Pancreas (tissue), 10 donors: Measurements from ENCODE around the gene CRABP2. TPM values are rescaled to one million over a fixed set of nuclear protein-coding genes. Genes with fewer than 3 reads are reported as not detected.

Experiments used
- ATAC-seq, 4 donors: fragments of 200-7000 bp; cut with Tn5 transposase; one replicate each; pipeline versions ENCODE4 v1.8.0 to v1.9.1; 2020; ENCODE audit warnings: mild to moderate bottlenecking in 4 of 4, moderate library complexity in 4 of 4
- DNase-seq, 6 donors: peaks; one replicate each; pipeline ENCODE4 v3.0.0-alpha.2; 2020
- FAIRE-seq: peaks from 2 replicates; lab custom pipeline; 2012; peaks lifted over from hg19 to GRCh38; lab: Jason Lieb, UNC
- H3K27ac ChIP-seq, 4 donors: fragments of 200-600 bp; sonication (generic); 1 replicate in 3 of 4; 2 replicates in 1 of 4; pipeline versions ENCODE4 v1.5.0 to v1.8.0; 2020
- H3K27me3 ChIP-seq, 4 donors: fragments of 200-600 bp; one replicate each; pipeline ENCODE4 v1.8.0; 2021
- H3K36me3 ChIP-seq, 3 donors: fragments of 200-600 bp; sonication (generic) in 1 of 3; one replicate each; pipeline versions ENCODE4 v1.5.0 to v1.8.0; 2020 to 2021
- H3K4me1 ChIP-seq, 3 donors: fragments of 200-600 bp; one replicate each; pipeline ENCODE4 v1.8.0; 2021
- H3K4me3 ChIP-seq, 4 donors: fragments of 200-600 bp; sonication (generic) in 2 of 4; one replicate each; pipeline versions ENCODE4 v1.5.0 to v1.8.0; 2020 to 2021
- H3K9me3 ChIP-seq, 4 donors: fragments of 200-600 bp; one replicate each; pipeline ENCODE4 v1.8.0; 2021
- WGBS, 2 donors: extraction: QIAGEN DNeasy Blood & Tissue Kit; methylation state at CpG; one replicate each; pipeline ENCODE4 v1.1.7; 2013; 5-methylcytosine and 5-hydroxymethylcytosine counted together
- intact Hi-C, 3 donors: fragments of 100-400 bp; cut with DNase I; formaldehyde crosslinking; loops; one replicate each; pipeline versions ENCODE4 v1.11.1 to v1.14.2; 2022
- polyA plus RNA-seq, 2 donors: library from polyadenylated mRNA; stranded (reverse); fragments of 200-250 nt; gene quantifications; one replicate each; pipeline ENCODE4 v1.2.3, GENCODE V29; 2013
- total RNA-seq, 6 donors: library from RNA; stranded (reverse); fragmentation: NEBNext Ultra II Directional in 4 of 6; extraction: Animal tissue kit (Norgen Biotek cat#: 25700) in 4 of 6; gene quantifications; one replicate each; pipeline versions ENCODE4 v1.2.1 to v1.2.4, GENCODE V29; 2021 to 2023
- TF ChIP-seq, protein P1 (sequence below), 4 donors: fragments of 200-600 bp; sonication (generic) in 3 of 4; IDR thresholded peaks; one replicate each; pipeline versions ENCODE4 v1.5.0 to v1.8.0; 2021; ENCODE audit warnings: antibody characterized with exemption in 4 of 4
- donor health status: healthy with polysubstance abuse.
- donor health status: DM: no; HTN: no; CAD: no; lungs with moderate emphysema.
- donor health status: DM: no; HTN: no; CAD: no.
- donor health status: control.
- donor health status: control.
- donor health status: Bipolar disorder and iron deficiency.
- donor health status: DM: yes; HTN: yes; CAD: no.
- donor health status: DM: no; HTN: no; CAD: no.
- donor health status: DM: no; HTN: no; CAD: no.
- donor health status: DM: yes; HTN: yes; CAD: no.

The CRABP2 gene
- total and polyA plus RNA-seq, 8 donors: 0.38 to 5.0 (median 2.4) TPM

DNA sequence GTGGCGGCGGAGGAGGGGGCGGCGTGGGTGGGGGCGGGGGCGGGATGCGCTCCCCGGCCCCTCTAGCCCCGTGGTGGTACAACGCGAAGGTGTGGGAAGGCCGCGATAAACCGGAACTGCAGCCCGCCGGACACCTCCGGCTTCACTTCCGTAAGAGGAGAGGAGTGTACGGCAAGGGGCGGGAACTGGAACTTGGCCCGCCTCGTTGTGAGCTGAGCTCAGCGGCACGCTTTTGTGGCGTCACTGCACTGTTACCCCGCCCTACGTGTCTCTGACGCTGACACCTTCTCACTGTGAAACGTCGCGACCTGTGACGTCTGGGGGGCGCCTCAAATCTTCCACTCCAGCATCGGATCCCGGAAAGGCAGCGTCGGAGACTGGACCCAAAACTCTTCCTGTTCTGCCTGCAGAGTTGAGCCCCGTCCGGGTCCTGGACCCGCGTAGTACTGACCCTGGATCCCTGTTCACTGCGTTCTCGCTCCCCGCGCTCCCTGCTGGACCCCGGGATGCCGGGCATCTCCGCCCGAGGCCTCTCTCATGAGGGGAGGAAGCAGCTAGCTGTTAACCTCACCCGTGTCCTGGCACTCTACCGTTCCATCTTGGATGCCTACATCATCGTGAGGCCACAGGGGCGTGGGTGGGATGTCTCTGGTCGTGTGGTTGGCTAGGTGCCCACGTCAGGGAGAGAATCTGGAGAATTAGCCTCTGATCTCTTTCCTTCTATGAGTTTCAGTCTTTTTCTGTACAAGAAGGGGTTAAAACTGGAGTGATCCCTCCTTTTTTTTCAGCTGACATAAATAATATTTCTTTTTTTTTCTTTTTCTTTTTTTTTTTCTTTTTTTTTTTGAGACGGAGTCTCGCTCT, 23.4 kb upstream of the CRABP2 start, which contains the start of gene ISG20L2:
ISG20L2 (minus strand) TSS at position 168 of the 864 bp plus-strand sequence. CDS start 1,114 bp downstream, outside the sequence.
- peaks cover under 1 to 7% (median under 1%) of the 10 kb centered on the region in 3 donors for H3K36me3 ChIP-seq
- no peaks in the 10 kb centered on the region for H3K27me3 ChIP-seq
- intact Hi-C loops: loop anchor here in 2 of 3 donors (5.0 kb wide), 1 partner anchor 37 kb away; no protein-coding TSS in a partner anchor
- FAIRE-seq (no peak), ATAC-seq (peak; percentile 90 to 94 (median 91)), DNase-seq (peak; percentile 87 to 97 (median 96))
- TF ChIP-seq, protein P1, sequence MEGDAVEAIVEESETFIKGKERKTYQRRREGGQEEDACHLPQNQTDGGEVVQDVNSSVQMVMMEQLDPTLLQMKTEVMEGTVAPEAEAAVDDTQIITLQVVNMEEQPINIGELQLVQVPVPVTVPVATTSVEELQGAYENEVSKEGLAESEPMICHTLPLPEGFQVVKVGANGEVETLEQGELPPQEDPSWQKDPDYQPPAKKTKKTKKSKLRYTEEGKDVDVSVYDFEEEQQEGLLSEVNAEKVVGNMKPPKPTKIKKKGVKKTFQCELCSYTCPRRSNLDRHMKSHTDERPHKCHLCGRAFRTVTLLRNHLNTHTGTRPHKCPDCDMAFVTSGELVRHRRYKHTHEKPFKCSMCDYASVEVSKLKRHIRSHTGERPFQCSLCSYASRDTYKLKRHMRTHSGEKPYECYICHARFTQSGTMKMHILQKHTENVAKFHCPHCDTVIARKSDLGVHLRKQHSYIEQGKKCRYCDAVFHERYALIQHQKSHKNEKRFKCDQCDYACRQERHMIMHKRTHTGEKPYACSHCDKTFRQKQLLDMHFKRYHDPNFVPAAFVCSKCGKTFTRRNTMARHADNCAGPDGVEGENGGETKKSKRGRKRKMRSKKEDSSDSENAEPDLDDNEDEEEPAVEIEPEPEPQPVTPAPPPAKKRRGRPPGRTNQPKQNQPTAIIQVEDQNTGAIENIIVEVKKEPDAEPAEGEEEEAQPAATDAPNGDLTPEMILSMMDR (IDR thresholded peaks at IDR 0.05): no peak
- H3K9me3 ChIP-seq: no peaks in the 10 kb centered on the region
- 1 to 2% methylated on average over 54 to 56 of the region's 57 CpGs for WGBS, 2 donors
- peaks cover 28 to 39% (median 34%) of the 10 kb centered on the region in 3 donors for H3K4me1 ChIP-seq
- H3K27ac ChIP-seq: peak within 1 kb of the TSS; percentile 91 to 98 (median 96)
- peak within 1 kb of the TSS; percentile 61 to 86 (median 70) for H3K4me3 ChIP-seq

GRCh38 chr1:156727926-156728598, 22.7 kb upstream of the CRABP2 start, which contains the start of gene METTL25B:
METTL25B (plus strand) TSS chr1:156728469; CDS start chr1:156729105, 636 bp downstream.
- Histone ChIP-seq H3K4me1 (peaks cover 28 to 39% (median 34%) of the 10 kb centered on the region in 3 donors), H3K36me3 (peaks cover 6 to 15% (median 8%) of the 10 kb centered on the region in 3 donors), H3K4me3 (peak within 1 kb of the TSS; percentile 61 to 86 (median 70)), H3K27me3 (no peaks in the 10 kb centered on the region), H3K27ac (peak within 1 kb of the TSS; percentile 91 to 98 (median 96)), H3K9me3 (no peaks in the 10 kb centered on the region)
- intact Hi-C loops: loop anchor here in 2 of 3 donors (5.0 kb wide), 1 partner anchor 36 kb away; no protein-coding TSS in a partner anchor
- DNase-seq: peak; percentile 76 to 90 (median 84)
- peak; percentile 76 to 86 (median 84) for ATAC-seq
- TF ChIP-seq, protein P1 (IDR thresholded peaks at IDR 0.05): no peak
- 0 to 1% methylated on average over 46 of the region's 46 CpGs for WGBS, 2 donors
- no peak for FAIRE-seq

DNA sequence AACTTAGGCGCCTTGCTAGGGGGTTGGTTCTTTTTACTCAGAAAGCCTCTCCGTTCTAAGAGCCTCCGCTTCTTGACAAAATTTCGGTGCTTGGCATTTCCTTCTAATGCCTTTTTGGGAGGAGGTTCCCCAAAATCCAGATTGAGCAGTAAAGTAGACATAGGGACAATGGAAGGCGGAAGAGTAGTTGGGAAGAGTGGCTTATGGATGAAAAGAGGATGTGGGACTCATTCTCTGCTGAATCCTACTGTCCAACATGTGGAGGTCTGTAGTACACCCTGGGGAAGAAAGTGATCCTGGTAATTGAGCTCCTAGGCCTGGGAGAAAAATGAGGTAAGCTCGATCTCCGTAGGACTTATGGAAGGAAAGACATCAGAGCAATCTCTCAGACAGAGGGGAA, 22.1 kb upstream of the CRABP2 start:
- H3K27me3 ChIP-seq: no peaks in the 10 kb centered on the region
- H3K36me3 ChIP-seq: peaks cover 10 to 21% (median 11%) of the 10 kb centered on the region in 3 donors
- H3K4me1 ChIP-seq: peaks cover 28 to 39% (median 34%) of the 10 kb centered on the region in 3 donors
- peak overlapping the region in 3 of 4 donors; percentile 91 to 98 (median 96) for H3K27ac ChIP-seq
- intact Hi-C loops: loop anchor here in 2 of 3 donors (5.0 kb wide), 1 partner anchor 35 kb away; no protein-coding TSS in a partner anchor
- 38 to 49% methylated on average over 7 of the region's 7 CpGs for WGBS, 2 donors
- H3K9me3 ChIP-seq: no peaks in the 10 kb centered on the region
- no peak for DNase-seq
- no peak for FAIRE-seq
- H3K4me3 ChIP-seq: peak overlapping the region; percentile 61 to 86 (median 70)
- TF ChIP-seq, protein P1 (IDR thresholded peaks at IDR 0.05): no peak
- ATAC-seq: no peak

GRCh38 chr1:156726549-156727226, 21.3 kb upstream of the CRABP2 start:
- ATAC-seq: peak in 2 of 4 donors; percentile 14 to 33

More at GRCh38 chr1:156726549-156727226, 21.3 kb upstream of the CRABP2 start:
- H3K36me3 ChIP-seq: peaks cover 10 to 26% (median 11%) of the 10 kb centered on the region in 3 donors
- no peaks in the 10 kb centered on the region for H3K9me3 ChIP-seq
- TF ChIP-seq, protein P1 (IDR thresholded peaks at IDR 0.05): peak; percentile 17 to 23 (median 20)
- H3K4me3 ChIP-seq: peak overlapping the region in 2 of 4 donors; percentile 61 to 86
- H3K4me1 ChIP-seq: peaks cover 28 to 39% (median 34%) of the 10 kb centered on the region in 3 donors
- DNase-seq: no peak
- H3K27me3 ChIP-seq: no peaks in the 10 kb centered on the region
- H3K27ac ChIP-seq: no peak overlapping the region
- no peak for FAIRE-seq
- intact Hi-C loops: loop anchor here in 2 of 3 donors (5.0 kb wide), 1 partner anchor 34 kb away; no protein-coding TSS in a partner anchor
- 34 to 41% methylated on average over 15 of the region's 15 CpGs for WGBS, 2 donors
